Astrocyte of the cerebellum (primary cell): ENCODE data around the gene EXD3.
"Not testable (repeated sequence)": the region's sequence is repeated elsewhere in the genome, so short reads cannot be mapped to it uniquely, and the experiment has no call there.

ENCODE experiments used
- DNase-seq: peaks from one replicate; pipeline ENCODE4 v3.0.0-alpha.2; 2011; ENCODE audit warnings: low read depth
- H3K4me3 ChIP-seq: 2 replicates; pipeline ENCODE4 v1.5.1; 2011; ENCODE audit warnings: mild to moderate bottlenecking, low read depth, low read length, moderate library complexity
- in situ Hi-C: cut with HindIII; loops from 2 replicates; pipeline ENCODE4 v1.10.0; 2017; ENCODE audit warnings: low sequenced_read_pairs
- TF ChIP-seq, protein P1 (sequence below): IDR thresholded peaks from 2 replicates; pipeline ENCODE4 v1.5.1; 2012; ENCODE audit warnings: low read length, low read depth, moderate library complexity, mild to moderate bottlenecking; ENCODE audit errors: missing control alignments

The EXD3 gene

DNA sequence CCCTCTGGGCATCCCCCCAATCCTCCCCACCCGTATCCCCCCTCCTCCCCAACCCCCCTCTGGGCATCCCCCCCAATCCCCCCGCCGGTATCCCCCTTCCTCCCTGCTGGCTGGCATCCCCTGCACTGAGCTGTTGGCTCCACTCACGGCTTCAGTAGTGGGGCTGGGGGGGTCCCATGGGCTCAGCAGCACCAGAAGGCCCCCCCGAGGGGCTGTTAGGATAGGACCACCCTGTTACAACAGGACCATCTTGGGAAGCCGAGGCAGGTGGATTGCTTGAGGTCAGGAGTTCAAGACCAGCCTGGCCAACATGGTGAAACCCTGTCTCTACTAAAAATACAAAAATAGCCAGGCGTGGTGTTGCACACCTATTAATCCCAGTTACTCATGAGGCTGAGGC is 42.4 kb downstream of the EXD3 start:
- DNase-seq, result no peak
- TF ChIP-seq, protein P1, sequence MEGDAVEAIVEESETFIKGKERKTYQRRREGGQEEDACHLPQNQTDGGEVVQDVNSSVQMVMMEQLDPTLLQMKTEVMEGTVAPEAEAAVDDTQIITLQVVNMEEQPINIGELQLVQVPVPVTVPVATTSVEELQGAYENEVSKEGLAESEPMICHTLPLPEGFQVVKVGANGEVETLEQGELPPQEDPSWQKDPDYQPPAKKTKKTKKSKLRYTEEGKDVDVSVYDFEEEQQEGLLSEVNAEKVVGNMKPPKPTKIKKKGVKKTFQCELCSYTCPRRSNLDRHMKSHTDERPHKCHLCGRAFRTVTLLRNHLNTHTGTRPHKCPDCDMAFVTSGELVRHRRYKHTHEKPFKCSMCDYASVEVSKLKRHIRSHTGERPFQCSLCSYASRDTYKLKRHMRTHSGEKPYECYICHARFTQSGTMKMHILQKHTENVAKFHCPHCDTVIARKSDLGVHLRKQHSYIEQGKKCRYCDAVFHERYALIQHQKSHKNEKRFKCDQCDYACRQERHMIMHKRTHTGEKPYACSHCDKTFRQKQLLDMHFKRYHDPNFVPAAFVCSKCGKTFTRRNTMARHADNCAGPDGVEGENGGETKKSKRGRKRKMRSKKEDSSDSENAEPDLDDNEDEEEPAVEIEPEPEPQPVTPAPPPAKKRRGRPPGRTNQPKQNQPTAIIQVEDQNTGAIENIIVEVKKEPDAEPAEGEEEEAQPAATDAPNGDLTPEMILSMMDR, result no peak
- H3K4me3 ChIP-seq, result no peak overlapping the region
- in situ Hi-C loops, result no loop called here

DNA sequence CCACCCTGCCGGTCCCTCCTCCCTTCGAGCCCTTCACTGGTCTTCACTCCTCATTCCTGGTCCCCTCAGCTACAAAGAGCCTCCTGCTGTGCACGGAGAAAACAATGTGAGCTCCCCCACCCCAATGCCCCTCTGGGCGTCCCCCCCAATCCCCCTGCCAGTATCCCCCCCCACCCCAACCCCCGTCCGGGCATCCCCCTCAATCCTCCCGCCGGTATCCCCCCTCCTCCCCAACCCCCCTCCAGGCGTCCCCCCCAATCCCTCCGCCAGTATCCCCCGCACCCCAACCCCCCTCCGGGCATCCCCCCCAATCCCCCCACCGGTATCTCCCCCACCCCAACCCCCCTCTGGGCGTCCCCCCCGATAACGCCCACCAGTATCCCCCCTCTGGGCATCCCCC is 42.8 kb downstream of the EXD3 start:
- no peak for DNase-seq
- H3K4me3 ChIP-seq, result no peak overlapping the region
- TF ChIP-seq, protein P1, result no peak
- in situ Hi-C loops, result no loop called here

DNA sequence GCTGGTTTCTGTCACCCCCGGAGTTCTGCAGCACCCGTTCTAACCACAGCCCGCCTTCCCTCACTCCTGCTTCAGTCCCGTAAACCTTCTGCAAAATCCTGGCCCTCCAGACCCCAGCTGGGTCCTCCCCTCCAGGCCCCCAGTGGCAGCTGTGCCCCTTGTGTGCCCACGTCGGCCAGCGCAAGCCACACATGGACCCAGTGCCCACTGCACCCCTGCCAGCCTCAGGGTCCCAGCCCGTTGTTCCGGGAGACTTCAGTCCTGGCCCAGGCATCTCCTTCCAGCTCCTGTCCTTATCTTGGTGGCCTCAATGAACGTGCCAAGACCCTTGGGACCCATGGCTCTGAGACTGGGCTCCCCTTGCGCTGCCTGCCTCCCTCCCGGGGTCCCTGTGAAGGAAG is 43.2 kb downstream of the EXD3 start:
- TF ChIP-seq, protein P1, result no peak
- H3K4me3 ChIP-seq, result no peak overlapping the region
- DNase-seq, result no peak
- in situ Hi-C loops, result no loop called here

DNA sequence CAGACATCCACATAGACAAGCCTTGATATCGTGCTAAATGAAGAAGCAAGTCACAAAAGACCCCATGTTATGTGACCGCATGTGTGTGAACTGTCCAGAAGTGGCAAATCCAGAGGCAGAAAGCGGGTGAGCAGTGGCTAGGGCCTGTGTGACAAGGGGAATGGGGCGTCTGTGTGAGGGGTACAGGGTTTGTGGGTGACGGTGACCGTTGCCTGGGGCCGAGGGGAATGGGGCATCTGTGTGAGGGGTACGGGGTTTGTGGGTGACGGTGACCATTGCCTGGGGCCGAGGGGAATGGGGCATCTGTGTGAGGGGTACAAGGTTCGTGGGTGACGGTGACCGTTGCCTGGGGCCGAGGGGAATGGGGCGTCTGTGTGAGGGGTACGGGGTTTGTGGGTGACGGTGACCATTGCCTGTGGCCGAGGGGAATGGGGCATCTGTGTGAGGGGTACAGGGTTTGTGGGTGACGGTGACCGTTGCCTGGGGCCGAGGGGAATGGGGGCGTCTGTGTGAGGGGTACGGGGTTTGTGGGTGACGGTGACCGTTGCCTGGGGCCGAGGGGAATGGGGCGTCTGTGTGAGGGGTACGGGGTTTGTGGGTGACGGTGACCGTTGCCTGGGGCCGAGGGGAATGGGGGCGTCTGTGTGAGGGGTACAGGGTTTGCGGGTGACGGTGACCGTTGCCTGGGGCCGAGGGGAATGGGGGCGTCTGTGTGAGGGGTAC is 44.1 kb downstream of the EXD3 start:
- DNase-seq, in situ Hi-C loops, H3K4me3 ChIP-seq: not testable (repeated sequence)

DNA sequence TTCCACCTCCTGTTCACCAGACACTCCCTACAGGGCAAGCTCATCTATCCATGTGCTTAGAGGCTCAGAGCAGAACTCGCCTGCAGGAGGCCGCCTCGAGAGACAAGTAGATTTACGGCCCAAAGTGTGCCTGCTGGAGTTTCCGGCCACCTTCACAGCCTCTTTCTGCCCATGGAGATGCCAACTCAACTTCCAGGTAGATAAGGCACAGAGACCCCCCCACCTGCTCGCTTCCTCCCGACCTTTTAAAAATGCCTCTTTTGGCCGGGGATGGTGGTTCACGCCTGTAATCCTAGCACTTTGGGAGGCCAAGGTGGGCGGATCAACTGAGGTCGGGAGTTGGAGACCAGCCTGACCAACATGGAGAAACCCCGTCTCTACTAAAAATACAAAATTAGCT is 46.6 kb downstream of the EXD3 start:
- no peak overlapping the region for H3K4me3 ChIP-seq
- TF ChIP-seq, protein P1, result no peak
- DNase-seq, result no peak
- in situ Hi-C loops, result no loop called here

DNA sequence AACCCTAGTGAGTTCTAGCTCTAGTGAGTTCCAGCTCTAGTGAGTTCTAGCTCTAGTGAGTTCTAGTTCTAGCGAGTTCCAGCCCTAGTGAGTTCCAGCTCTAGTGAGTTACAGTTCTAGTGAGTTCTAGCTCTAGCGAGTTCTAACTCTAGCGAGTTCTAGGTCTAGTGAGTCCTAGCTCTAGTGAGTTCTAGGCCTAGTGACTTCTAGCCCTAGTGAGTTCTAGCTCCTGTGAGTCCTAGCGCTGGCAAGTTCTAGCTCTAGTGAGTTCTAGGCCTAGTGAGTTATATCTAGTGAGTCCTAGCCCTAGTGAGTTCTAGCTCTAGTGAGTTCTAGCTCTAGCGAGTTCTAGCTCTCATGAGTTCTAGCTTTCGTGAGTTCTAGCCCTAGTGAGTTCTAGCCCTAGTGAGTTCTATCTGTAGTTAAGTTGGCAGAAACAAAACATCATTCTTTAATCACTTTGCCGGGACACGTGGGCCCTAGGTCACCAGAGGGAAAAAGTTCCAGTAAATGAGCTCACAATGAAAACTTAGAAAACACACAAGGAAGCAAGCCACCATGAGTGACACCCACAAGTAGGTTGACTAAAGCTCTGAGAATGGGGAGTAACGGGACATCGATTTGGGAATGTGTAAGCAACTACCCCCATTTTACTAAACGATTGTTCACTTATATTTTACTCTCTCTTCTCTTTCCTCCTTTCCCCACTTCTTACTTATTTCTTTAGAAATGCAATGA is 47.5 kb downstream of the EXD3 start:
- TF ChIP-seq, protein P1, result no peak
- no peak for DNase-seq
- in situ Hi-C loops, result no loop called here
- no peak overlapping the region for H3K4me3 ChIP-seq
